A549 (cell line): ENCODE data around the gene SLC34A1. TPM values are rescaled to one million over a fixed set of nuclear protein-coding genes. Genes with fewer than 3 reads are reported as not detected.
"Not testable (repeated sequence)": the region's sequence is repeated elsewhere in the genome, so short reads cannot be mapped to it uniquely, and the experiment has no call there.

Experiments used
- ATAC-seq, 2 experiments: fragments of 200-7000 bp in 1 of 2; fragments of >200 bp in 1 of 2; cut with Nextera tagmentation in 1 of 2; cut with Tn5 transposase in 1 of 2; 3 replicates each; pipeline versions ENCODE4 v1.8.0 to v1.9.1; 2018 to 2020; ENCODE audit warnings: mild to moderate bottlenecking in 1 of 2, moderate library complexity in 1 of 2
- CTCF ChIA-PET: fragments of 300-600 bp; sonication (Branson Sonifier 250); formaldehyde crosslinking; extraction: SDS; loops from one replicate; lab custom pipeline; 2021; ENCODE audit warnings: antibody characterized with exemption, inconsistent platforms; lab: Yijun Ruan, JAX
- POLR2A ChIA-PET: fragments of 350-600 bp; formaldehyde crosslinking; extraction: SDS; loops from one replicate; lab custom pipeline; 2021; ENCODE audit warnings: antibody characterized with exemption, inconsistent platforms; lab: Yijun Ruan, JAX
- DNase-seq, 2 experiments: peaks; one replicate each; pipeline versions ENCODE4 v3.0.0 to v3.0.0-alpha.2; 2011 to 2016; ENCODE audit warnings: low read depth in 1 of 2, low spot score in 1 of 2
- FAIRE-seq: peaks from 2 replicates; lab custom pipeline; 2011; peaks lifted over from hg19 to GRCh38; lab: Jason Lieb, UNC
- H3K27ac ChIP-seq, 2 experiments: fragments of >200 bp; sonication (Bioruptor Twin); formaldehyde crosslinking; 3 replicates each; pipeline ENCODE4 v1.5.1; 2016 to 2017
- H3K4me1 ChIP-seq: fragments of >200 bp; sonication (Bioruptor Twin); formaldehyde crosslinking; 3 replicates; pipeline ENCODE4 v1.6.1; 2016
- H3K4me2 ChIP-seq: fragments of >200 bp; sonication (Bioruptor Twin); formaldehyde crosslinking; 3 replicates; pipeline ENCODE4 v1.6.1; 2016
- H3K4me3 ChIP-seq: fragments of >200 bp; sonication (Bioruptor Twin); formaldehyde crosslinking; 3 replicates; pipeline ENCODE4 v1.5.1; 2016
- H3K9me3 ChIP-seq: fragments of >200 bp; sonication (Bioruptor Twin); formaldehyde crosslinking; 3 replicates; pipeline ENCODE4 v1.6.1; 2016
- ATOH8 ChIP-seq: fragments of 250-450 bp; sonication (Bioruptor Pico); IDR thresholded peaks from 2 replicates; pipeline ENCODE4 v1.5.0; 2020; ENCODE audit warnings: low read depth, mild to moderate bottlenecking, moderate library complexity
- EHF ChIP-seq: fragments of 250-450 bp; sonication (Bioruptor Pico); IDR thresholded peaks from 2 replicates; pipeline ENCODE4 v1.5.0; 2020; ENCODE audit warnings: mild to moderate bottlenecking
- ELK1 ChIP-seq: fragments of 150-350 bp; IDR thresholded peaks from 2 replicates; pipeline ENCODE4 v1.6.1; 2014; ENCODE audit warnings: low read depth, mild to moderate bottlenecking, low read length
- FOSB ChIP-seq: fragments of 250-450 bp; sonication (Bioruptor Pico); IDR thresholded peaks from 2 replicates; pipeline ENCODE4 v1.5.0; 2020; ENCODE audit warnings: mild to moderate bottlenecking, moderate library complexity
- HMGXB4 ChIP-seq: fragments of 250-450 bp; sonication (Bioruptor Pico); IDR thresholded peaks from 2 replicates; pipeline ENCODE4 v1.5.0; 2021; ENCODE audit warnings: mild to moderate bottlenecking, moderate library complexity, borderline replicate concordance
- JUNB ChIP-seq: fragments of >200 bp; sonication (Bioruptor Twin); formaldehyde crosslinking; IDR thresholded peaks from 2 replicates; pipeline ENCODE4 v1.6.1; 2016
- MAFK ChIP-seq: fragments of 450-650 bp; IDR thresholded peaks from 2 replicates; pipeline ENCODE4 v1.6.1; 2014; ENCODE audit not compliant: partially characterized antibody
- MAZ ChIP-seq: fragments of 150-350 bp; IDR thresholded peaks from 2 replicates; pipeline ENCODE4 v1.6.1; 2014; ENCODE audit warnings: antibody characterized with exemption, low read depth, low read length, borderline replicate concordance
- MYC ChIP-seq: IDR thresholded peaks from 2 replicates; pipeline ENCODE4 v1.6.1; 2012; ENCODE audit warnings: mild to moderate bottlenecking, inconsistent platforms, low read length, improper control_type of control experiment, borderline replicate concordance
- NR3C1 ChIP-seq: fragments of >200 bp; sonication (Bioruptor Twin); formaldehyde crosslinking; IDR thresholded peaks from 3 replicates; pipeline ENCODE4 v1.6.1; 2017
- PBX3 ChIP-seq: IDR thresholded peaks from 2 replicates; pipeline ENCODE4 v1.6.1; 2012
- PHF8 ChIP-seq: fragments of 200-600 bp; sonication (generic); IDR thresholded peaks from 2 replicates; pipeline ENCODE4 v1.6.1; 2016; ENCODE audit warnings: low read depth, mild to moderate bottlenecking, antibody characterized with exemption, moderate library complexity, borderline replicate concordance
- RCOR1 ChIP-seq: fragments of 150-350 bp; IDR thresholded peaks from 2 replicates; pipeline ENCODE4 v1.6.1; 2014; ENCODE audit warnings: antibody characterized with exemption, low read length, low read depth
- USF2 ChIP-seq: fragments of 450-650 bp; IDR thresholded peaks from 2 replicates; pipeline ENCODE4 v1.6.1; 2014; ENCODE audit warnings: antibody characterized with exemption
- ZC3H11A ChIP-seq: fragments of 450-650 bp; IDR thresholded peaks from 2 replicates; pipeline ENCODE4 v1.6.1; 2014; ENCODE audit warnings: antibody characterized with exemption, mild to moderate bottlenecking
- ZNF302 ChIP-seq: fragments of 250-450 bp; sonication (Bioruptor Pico); IDR thresholded peaks from 2 replicates; pipeline ENCODE4 v1.9.0; 2021; ENCODE audit warnings: inconsistent platforms, mild to moderate bottlenecking, moderate library complexity
- WGBS: methylation state at CpG from one replicate; pipeline ENCODE4 v1.1.6; 2017; ENCODE audit errors: missing lambda C conversion rate; 5-methylcytosine and 5-hydroxymethylcytosine counted together
- polyA plus RNA-seq, 4 experiments: library from polyadenylated mRNA; depleted of rRNA in 3 of 4; stranded (reverse); fragments of >200 nt; fragmentation: RNase III in 1 of 4; extraction: RNeasy Plus Mini Kit Qiagen cat#74134 plus additional on column Dnase treatment in 1 of 4; gene quantifications; 2 replicates in 3 of 4; 3 replicates in 1 of 4; pipeline ENCODE4 v1.2.3, GENCODE V29; 2011 to 2017
- TF ChIP-seq, protein P1 (sequence below): fragments of >200 bp; sonication (Bioruptor Twin); formaldehyde crosslinking; IDR thresholded peaks from 3 replicates; pipeline ENCODE4 v1.5.1; 2016

Gene SLC34A1
- polyA plus RNA-seq, 2 of the 4 experiments (the other 2 are of a cell fraction) = 0.03 TPM; not detected in 1

- TF ChIP-seq MYC = no peak
- no peak for TF ChIP-seq ATOH8 (CRISPR knock-in tag)
- no peak for TF ChIP-seq NR3C1
- TF ChIP-seq JUNB = no peak
- TF ChIP-seq PBX3 = no peak
Measured at GRCh38 chr5:177359860-177360259, 24.4 kb upstream of the SLC34A1 start (continued).

- not testable (repeated sequence) for H3K4me3 ChIP-seq, FAIRE-seq, ATAC-seq, H3K9me3 ChIP-seq, H3K4me2 ChIP-seq, H3K4me1 ChIP-seq, H3K27ac ChIP-seq, DNase-seq
- POLR2A ChIA-PET = interaction anchor here (1.1 to 2.1 kb wide), 2 partner anchors 9 to 10 kb away, joined by 4 to 6 read pairs; partner anchors contain the start of gene LMAN2
- WGBS = 89% methylated on average over 7 of the region's 7 CpGs
- CTCF ChIA-PET = interaction anchor here (0.5 to 4.8 kb wide), 14 partner anchors 9 to 247 kb away, joined by 3 to 30 read pairs (median 4); partner anchors contain the start of gene LMAN2
Measured at GRCh38 chr5:177360740-177361139, 23.5 kb upstream of the SLC34A1 start.

DNA sequence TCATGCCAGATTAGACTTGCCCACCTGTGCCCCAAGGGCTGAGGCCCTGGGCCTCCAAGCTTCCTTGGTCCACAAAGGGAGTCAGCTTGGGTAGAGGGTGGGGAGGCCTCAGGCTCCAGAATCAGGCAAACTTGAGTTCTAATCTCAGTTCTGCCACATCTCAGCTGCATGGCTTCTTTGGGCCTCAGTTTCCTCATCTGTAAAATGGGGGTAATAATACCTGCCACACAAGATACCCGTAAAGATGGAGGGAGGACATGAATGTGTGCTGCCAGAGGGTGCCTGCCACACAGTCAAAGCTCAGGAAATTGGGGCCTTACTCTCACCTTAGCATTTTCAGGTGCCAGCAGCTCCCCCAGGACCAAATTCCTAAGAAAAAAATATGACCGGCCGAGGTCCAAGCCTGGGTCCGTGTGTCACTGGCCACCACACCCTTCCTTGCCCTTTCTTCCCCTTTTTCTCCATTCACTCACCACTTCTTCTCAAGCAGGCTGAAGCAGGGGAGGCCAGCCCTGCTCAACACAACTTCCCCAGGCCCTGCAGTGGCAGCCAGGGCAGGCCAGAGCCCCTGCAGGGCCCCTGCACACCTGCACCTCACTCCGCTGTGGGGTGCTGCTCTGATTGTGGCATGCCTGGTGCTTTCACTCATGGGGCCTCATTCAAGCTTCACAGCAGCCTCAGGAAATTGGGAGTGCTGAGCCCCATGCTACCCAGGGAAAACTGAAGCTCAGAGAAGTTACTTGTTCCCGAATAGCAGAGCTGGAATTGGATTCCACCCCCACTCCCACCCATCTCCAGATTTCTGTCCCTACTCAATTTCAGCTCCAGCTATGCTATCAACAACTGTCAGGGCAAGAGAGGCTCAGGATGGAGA lies 22.6 kb upstream of the SLC34A1 start:
- ATAC-seq = no peak
- no peak overlapping the region for H3K4me2 ChIP-seq
- TF ChIP-seq ZC3H11A (no peak), PHF8 (no peak), MAFK (no peak), EHF (CRISPR knock-in tag) (no peak), USF2 (no peak), ELK1 (no peak), RCOR1 (no peak), MAZ (no peak), ZNF302 (no peak), HMGXB4 (CRISPR knock-in tag) (no peak), FOSB (CRISPR knock-in tag) (no peak)
- TF ChIP-seq, protein P1, sequence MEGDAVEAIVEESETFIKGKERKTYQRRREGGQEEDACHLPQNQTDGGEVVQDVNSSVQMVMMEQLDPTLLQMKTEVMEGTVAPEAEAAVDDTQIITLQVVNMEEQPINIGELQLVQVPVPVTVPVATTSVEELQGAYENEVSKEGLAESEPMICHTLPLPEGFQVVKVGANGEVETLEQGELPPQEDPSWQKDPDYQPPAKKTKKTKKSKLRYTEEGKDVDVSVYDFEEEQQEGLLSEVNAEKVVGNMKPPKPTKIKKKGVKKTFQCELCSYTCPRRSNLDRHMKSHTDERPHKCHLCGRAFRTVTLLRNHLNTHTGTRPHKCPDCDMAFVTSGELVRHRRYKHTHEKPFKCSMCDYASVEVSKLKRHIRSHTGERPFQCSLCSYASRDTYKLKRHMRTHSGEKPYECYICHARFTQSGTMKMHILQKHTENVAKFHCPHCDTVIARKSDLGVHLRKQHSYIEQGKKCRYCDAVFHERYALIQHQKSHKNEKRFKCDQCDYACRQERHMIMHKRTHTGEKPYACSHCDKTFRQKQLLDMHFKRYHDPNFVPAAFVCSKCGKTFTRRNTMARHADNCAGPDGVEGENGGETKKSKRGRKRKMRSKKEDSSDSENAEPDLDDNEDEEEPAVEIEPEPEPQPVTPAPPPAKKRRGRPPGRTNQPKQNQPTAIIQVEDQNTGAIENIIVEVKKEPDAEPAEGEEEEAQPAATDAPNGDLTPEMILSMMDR = no peak
- no peak for DNase-seq
- no peaks in the 10 kb centered on the region for H3K9me3 ChIP-seq
- peaks cover 3% of the 10 kb centered on the region; the same call in 1 of the 3 replicates for H3K4me1 ChIP-seq
- no peak overlapping the region for H3K4me3 ChIP-seq
- no peak overlapping the region for H3K27ac ChIP-seq
- FAIRE-seq = no peak
- POLR2A ChIA-PET = interaction anchor here (0.6 to 2.1 kb wide), 3 partner anchors 9 to 65 kb away, joined by 4 to 6 read pairs (median 4); partner anchors contain the start of gene LMAN2
- CTCF ChIA-PET = interaction anchor here (0.5 to 4.8 kb wide), 15 partner anchors 8 to 248 kb away, joined by 3 to 30 read pairs (median 4); partner anchors contain the start of gene LMAN2
- WGBS = 82% methylated on average over 5 of the region's 6 CpGs
